Activated CD4-positive, alpha-beta T cell treated with anti-CD3 and anti-CD28 coated beads, Interleukin-2, Interleukin-4, amounts not matched to agents 100 ng/mL and 50 ng/mL, durations not matched to agents 16 hours and 8 hours (primary cell): ENCODE results near the gene RALGAPB.
"Not testable (repeated sequence)": the region's sequence is repeated elsewhere in the genome, so short reads cannot be mapped to it uniquely, and the experiment has no call there.

ENCODE experiments used
- DNase-seq: peaks from one replicate; pipeline ENCODE4 v3.0.0-alpha.2; 2020; ENCODE audit warnings: low spot score

Gene RALGAPB

GRCh38 chr20:38472513-38473366 is at the start of gene RALGAPB:
Gene RALGAPB, plus strand, starts transcription at chr20:38472843. Its CDS starts 15,590 bp downstream, at chr20:38488433.
- DNase-seq = peak; percentile 98

- no peak for DNase-seq
These were observed 49.1 kb upstream of the RALGAPB start for GRCh38 chr20:38423541-38423940.

GRCh38 chr20:38424401-38424800 is 48.2 kb upstream of the RALGAPB start:
- DNase-seq = no peak

GRCh38 chr20:38426006-38426897 is 46.4 kb upstream of the RALGAPB start:
- no peak for DNase-seq

- DNase-seq = no peak
These were observed 45.0 kb upstream of the RALGAPB start for GRCh38 chr20:38427655-38428023.

GRCh38 chr20:38428800-38429199 is 43.8 kb upstream of the RALGAPB start:
- DNase-seq = no peak

GRCh38 chr20:38429301-38429700 is 43.3 kb upstream of the RALGAPB start:
- DNase-seq = no peak

GRCh38 chr20:38430679-38431325 is 41.8 kb upstream of the RALGAPB start:
- no peak for DNase-seq

GRCh38 chr20:38432292-38432691 is 40.4 kb upstream of the RALGAPB start:
- no peak for DNase-seq

- not testable (repeated sequence) for DNase-seq
These were observed 39.8 kb upstream of the RALGAPB start for GRCh38 chr20:38432870-38433269.

GRCh38 chr20:38433304-38433972 is 39.2 kb upstream of the RALGAPB start:
- DNase-seq = no peak

- DNase-seq = peak; percentile 27
These were observed 38.3 kb upstream of the RALGAPB start for GRCh38 chr20:38434301-38434741.

GRCh38 chr20:38434770-38435554 is 37.7 kb upstream of the RALGAPB start, which contains the start of gene SNHG17:
Gene SNHG17, minus strand, starts transcription at chr20:38435328.
- peak; percentile 89 for DNase-seq

- no peak for DNase-seq
These were observed 37.1 kb upstream of the RALGAPB start for GRCh38 chr20:38435555-38435939.

GRCh38 chr20:38437796-38438195 is 34.8 kb upstream of the RALGAPB start:
- no peak for DNase-seq

- DNase-seq = not testable (repeated sequence)
These were observed 31.5 kb upstream of the RALGAPB start for GRCh38 chr20:38441110-38441509.

GRCh38 chr20:38441916-38442315 is 30.7 kb upstream of the RALGAPB start:
- DNase-seq = no peak

GRCh38 chr20:38445381-38445796 is 27.3 kb upstream of the RALGAPB start:
- DNase-seq = no peak

- DNase-seq = no peak
These were observed 26.7 kb upstream of the RALGAPB start for GRCh38 chr20:38445901-38446425.

- DNase-seq = peak; percentile 93
These were observed 26.0 kb upstream of the RALGAPB start for GRCh38 chr20:38446441-38447209.
